Endodermal cell (in vitro differentiated cells): ENCODE results near the gene DEGS2. TPM values are rescaled to one million over a fixed set of nuclear protein-coding genes. Genes with fewer than 3 reads are reported as not detected.

Experiments
- DNase-seq: peaks from one replicate; pipeline ENCODE4 v3.0.0-alpha.2; 2017
- H3K27ac ChIP-seq: 2 replicates; pipeline ENCODE4 v1.5.1; 2013; ENCODE audit warnings: mild to moderate bottlenecking, low read depth, low read length, moderate library complexity
- H3K27me3 ChIP-seq: 2 replicates; pipeline ENCODE4 v1.6.1; 2013; ENCODE audit warnings: mild to moderate bottlenecking, low read length, moderate library complexity; ENCODE audit not compliant: insufficient read depth, control insufficient read depth, poor library complexity, severe bottlenecking
- H3K36me3 ChIP-seq: 2 replicates; pipeline ENCODE4 v1.7.0; 2013; ENCODE audit warnings: mild to moderate bottlenecking, low read length, moderate library complexity; ENCODE audit not compliant: control insufficient read depth, insufficient read depth
- H3K4me1 ChIP-seq: one replicate; pipeline ENCODE4 v1.7.0; 2013; ENCODE audit warnings: low read length; ENCODE audit not compliant: control insufficient read depth, insufficient read depth
- H3K4me3 ChIP-seq: 2 replicates; pipeline ENCODE4 v1.5.1; 2013; ENCODE audit warnings: mild to moderate bottlenecking, low read length, moderate library complexity
- H3K9ac ChIP-seq: 2 replicates; pipeline ENCODE4 v1.6.1; 2013; ENCODE audit warnings: mild to moderate bottlenecking, low read length, moderate library complexity; ENCODE audit not compliant: poor library complexity, severe bottlenecking; ENCODE audit errors: extremely low read depth
- H3K9me3 ChIP-seq: 2 replicates; pipeline ENCODE4 v1.6.1; 2013; ENCODE audit warnings: mild to moderate bottlenecking, low read length, moderate library complexity; ENCODE audit not compliant: control insufficient read depth
- H3K27ac Mint-ChIP-seq: 2 replicates; pipeline ENCODE4 v1.8.0; 2020; ENCODE audit warnings: mixed read lengths
- H3K27me3 Mint-ChIP-seq: 2 replicates; pipeline ENCODE4 v1.8.0; 2021; ENCODE audit warnings: mild to moderate bottlenecking, mixed read lengths; ENCODE audit not compliant: insufficient read depth
- H3K36me3 Mint-ChIP-seq: 2 replicates; pipeline ENCODE4 v1.8.0; 2020; ENCODE audit warnings: low read depth, mixed read lengths
- H3K4me1 Mint-ChIP-seq: 2 replicates; pipeline ENCODE4 v1.8.0; 2020; ENCODE audit warnings: mixed read lengths
- H3K4me3 Mint-ChIP-seq: 2 replicates; pipeline ENCODE4 v1.8.0; 2020; ENCODE audit warnings: mild to moderate bottlenecking, moderate library complexity, mixed read lengths
- H3K9me3 Mint-ChIP-seq: 2 replicates; pipeline ENCODE4 v1.8.0; 2020; ENCODE audit warnings: mild to moderate bottlenecking, mixed read lengths
- WGBS, 2 experiments: methylation state at CpG; one replicate each; pipeline versions ENCODE4 v1.1.5 to v1.1.7; 2013; ENCODE audit warnings: missing lambda C conversion rate in 2 of 2, mixed read lengths in 1 of 2; ENCODE audit not compliant: insufficient coverage in 1 of 2, insufficient read length in 1 of 2; 5-methylcytosine and 5-hydroxymethylcytosine counted together
- total RNA-seq, 2 donors: library from RNA; stranded (reverse); fragmentation: NEBNext Ultra II Directional in 1 of 2; extraction: Animal tissue kit (Norgen Biotek cat#: 25700) in 1 of 2; gene quantifications; 2 replicates in 1 of 2; 3 replicates in 1 of 2; pipeline ENCODE4 v1.2.1, GENCODE V29; 2021
- TF ChIP-seq, protein P1 (sequence below): fragments of 200-600 bp; sonication (generic); conservative IDR thresholded peaks from 2 replicates; pipeline ENCODE4 v1.5.0; 2021; ENCODE audit warnings: antibody characterized with exemption, mild to moderate bottlenecking

DEGS2 gene
- total RNA-seq, 2 donors from 2014 or later, result 0.18 to 0.24 TPM

DNA sequence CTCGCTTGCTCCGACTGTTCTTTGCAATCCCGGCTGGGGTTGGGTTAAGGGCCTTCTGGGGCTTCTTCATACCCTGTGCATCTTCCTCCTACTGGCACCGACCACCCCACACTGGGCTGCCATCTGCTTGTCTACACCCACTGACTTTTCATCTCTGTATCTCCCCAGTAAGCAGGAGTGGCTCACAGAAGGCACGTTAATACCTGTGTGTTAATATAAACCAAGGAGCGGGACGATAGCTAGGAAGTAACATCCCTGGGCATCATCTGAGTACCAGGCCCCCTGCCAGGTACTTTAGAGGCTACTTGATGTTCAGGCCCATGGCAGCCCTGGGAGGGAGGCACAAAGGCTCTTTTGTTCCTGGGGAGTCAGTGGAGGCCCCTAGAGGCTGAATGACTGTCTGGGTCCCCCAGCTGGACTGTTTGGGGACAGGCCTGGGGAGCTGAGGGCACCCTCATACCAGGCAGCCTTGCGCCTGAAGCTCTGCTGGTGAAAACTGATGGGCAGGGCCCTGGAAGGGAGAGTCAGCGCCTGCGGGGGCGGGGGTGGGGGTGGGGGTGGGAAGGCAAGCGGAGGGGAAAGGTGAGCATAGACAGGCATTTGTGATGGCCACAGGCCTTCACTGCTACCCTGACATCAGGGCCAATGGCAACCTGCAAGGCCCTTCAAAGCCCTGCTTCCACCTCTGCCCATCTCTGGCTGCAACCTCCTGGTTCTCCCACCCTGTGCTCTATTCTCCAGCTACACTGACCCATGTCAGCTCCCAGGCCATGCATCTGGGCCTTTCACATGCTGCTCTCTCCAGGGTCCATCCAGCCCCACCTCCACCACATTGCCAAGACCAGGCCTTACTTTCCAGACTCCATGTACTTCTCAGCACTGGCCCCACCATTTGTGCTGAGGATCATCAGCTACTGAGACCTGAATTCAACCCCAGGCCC is 34.2 kb upstream of the DEGS2 start:
- 65 to 79% methylated on average over 6 to 8 of the region's 12 CpGs for WGBS, 2 experiments
- Mint-ChIP-seq H3K4me1 (peaks cover 20% of the 10 kb centered on the region), H3K4me3 (peak overlapping the region; percentile 21), H3K9me3 (peaks cover 6% of the 10 kb centered on the region), H3K27ac (peak overlapping the region; percentile 59), H3K27me3 (no peaks in the 10 kb centered on the region), H3K36me3 (no peaks in the 10 kb centered on the region)
- H3K27me3 ChIP-seq, result no peaks in the 10 kb centered on the region
- H3K9ac ChIP-seq, result no peak overlapping the region
- H3K4me1 ChIP-seq, result peaks cover 3% of the 10 kb centered on the region
- no peaks in the 10 kb centered on the region for H3K9me3 ChIP-seq
- H3K4me3 ChIP-seq, result no peak overlapping the region
- no peak overlapping the region for H3K27ac ChIP-seq
- DNase-seq, result no peak
- TF ChIP-seq, protein P1, sequence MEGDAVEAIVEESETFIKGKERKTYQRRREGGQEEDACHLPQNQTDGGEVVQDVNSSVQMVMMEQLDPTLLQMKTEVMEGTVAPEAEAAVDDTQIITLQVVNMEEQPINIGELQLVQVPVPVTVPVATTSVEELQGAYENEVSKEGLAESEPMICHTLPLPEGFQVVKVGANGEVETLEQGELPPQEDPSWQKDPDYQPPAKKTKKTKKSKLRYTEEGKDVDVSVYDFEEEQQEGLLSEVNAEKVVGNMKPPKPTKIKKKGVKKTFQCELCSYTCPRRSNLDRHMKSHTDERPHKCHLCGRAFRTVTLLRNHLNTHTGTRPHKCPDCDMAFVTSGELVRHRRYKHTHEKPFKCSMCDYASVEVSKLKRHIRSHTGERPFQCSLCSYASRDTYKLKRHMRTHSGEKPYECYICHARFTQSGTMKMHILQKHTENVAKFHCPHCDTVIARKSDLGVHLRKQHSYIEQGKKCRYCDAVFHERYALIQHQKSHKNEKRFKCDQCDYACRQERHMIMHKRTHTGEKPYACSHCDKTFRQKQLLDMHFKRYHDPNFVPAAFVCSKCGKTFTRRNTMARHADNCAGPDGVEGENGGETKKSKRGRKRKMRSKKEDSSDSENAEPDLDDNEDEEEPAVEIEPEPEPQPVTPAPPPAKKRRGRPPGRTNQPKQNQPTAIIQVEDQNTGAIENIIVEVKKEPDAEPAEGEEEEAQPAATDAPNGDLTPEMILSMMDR, result no peak
- no peaks in the 10 kb centered on the region for H3K36me3 ChIP-seq

DNA sequence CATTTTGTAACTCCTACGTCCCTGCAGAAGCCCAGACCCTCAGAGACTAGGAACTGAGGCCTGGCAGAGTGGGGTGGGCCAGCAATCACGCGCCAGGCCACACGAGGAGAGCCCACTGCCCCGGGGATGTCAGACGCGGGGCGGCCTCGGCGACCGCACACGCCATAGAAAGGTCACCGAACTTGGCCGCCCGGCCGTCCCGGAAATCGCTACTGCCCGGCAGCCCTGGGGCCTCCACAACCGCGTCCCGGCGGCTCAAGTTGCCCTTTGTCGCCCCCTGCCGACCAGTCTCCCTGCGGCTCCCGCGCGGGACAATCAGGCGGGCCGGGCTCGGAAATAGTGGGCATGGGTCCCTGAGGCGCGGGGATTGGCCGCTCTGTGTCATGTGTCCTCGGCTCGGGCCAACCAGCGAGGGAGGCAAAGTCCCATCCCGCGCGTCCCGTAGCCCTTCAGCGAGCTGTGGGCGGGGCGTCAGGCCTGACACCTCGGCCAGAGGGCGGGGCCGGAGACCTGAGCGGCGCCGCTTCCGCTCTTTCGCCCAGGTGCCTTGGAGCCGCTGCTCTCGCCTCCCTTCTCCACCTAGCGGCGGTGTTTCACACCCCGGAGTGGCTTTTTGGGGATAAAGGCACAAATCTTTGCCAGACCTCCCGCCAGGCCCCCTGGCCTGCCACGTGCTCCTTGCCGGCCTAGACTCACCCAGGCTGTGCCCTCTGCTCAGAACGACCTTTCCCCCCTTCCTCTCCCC is 33.4 kb upstream of the DEGS2 start:
- TF ChIP-seq, protein P1, result peak; percentile 94
- 6 to 7% methylated on average over 25 to 62 of the region's 62 CpGs for WGBS, 2 experiments
- H3K27ac Mint-ChIP-seq, result peak overlapping the region; percentile 59

GRCh38 chr14:100192250-100192671 is 32.8 kb upstream of the DEGS2 start:
- Mint-ChIP-seq H3K27me3 (no peaks in the 10 kb centered on the region), H3K27ac (no peak overlapping the region), H3K4me3 (peak overlapping the region; percentile 17), H3K4me1 (peaks cover 20% of the 10 kb centered on the region), H3K36me3 (no peaks in the 10 kb centered on the region), H3K9me3 (peaks cover 7% of the 10 kb centered on the region)
- H3K27ac ChIP-seq, result no peak overlapping the region
- no peaks in the 10 kb centered on the region for H3K27me3 ChIP-seq
- peaks cover 3% of the 10 kb centered on the region for H3K4me1 ChIP-seq
- no peak overlapping the region for H3K9ac ChIP-seq
- no peaks in the 10 kb centered on the region for H3K9me3 ChIP-seq
- TF ChIP-seq, protein P1, result no peak
- whole genome bisulfite sequencing, 2 experiments, result 86 to 90% methylated on average over 12 to 21 of the region's 21 CpGs
- H3K36me3 ChIP-seq, result no peaks in the 10 kb centered on the region
- DNase-seq, result peak; percentile 55
- no peak overlapping the region for H3K4me3 ChIP-seq

More for the DNA sequence above, 33.4 kb upstream of the DEGS2 start:
- Mint-ChIP-seq H3K27me3 (no peaks in the 10 kb centered on the region), H3K4me1 (peaks cover 22% of the 10 kb centered on the region), H3K9me3 (peaks cover 6% of the 10 kb centered on the region), H3K36me3 (no peaks in the 10 kb centered on the region), H3K4me3 (peak overlapping the region; percentile 21)
- Histone ChIP-seq H3K36me3 (no peaks in the 10 kb centered on the region), H3K9me3 (no peaks in the 10 kb centered on the region), H3K27ac (no peak overlapping the region), H3K9ac (no peak overlapping the region), H3K4me1 (peaks cover 3% of the 10 kb centered on the region), H3K27me3 (no peaks in the 10 kb centered on the region), H3K4me3 (no peak overlapping the region)
- peak; percentile 100 for DNase-seq
